HG03439 (cell line): ENCODE data around the gene ICE1.

Experiments
- ATAC-seq: cut with Tn5 transposase; IDR thresholded peaks from one replicate; pipeline ENCODE4 v1.9.1; 2021; ENCODE audit warnings: mild to moderate bottlenecking, moderate library complexity; ENCODE audit not compliant: unreplicated experiment

The ICE1 gene

GRCh38 chr5:5532306-5533076 lies 110.0 kb downstream of the ICE1 start:
- ATAC-seq, result no peak

DNA sequence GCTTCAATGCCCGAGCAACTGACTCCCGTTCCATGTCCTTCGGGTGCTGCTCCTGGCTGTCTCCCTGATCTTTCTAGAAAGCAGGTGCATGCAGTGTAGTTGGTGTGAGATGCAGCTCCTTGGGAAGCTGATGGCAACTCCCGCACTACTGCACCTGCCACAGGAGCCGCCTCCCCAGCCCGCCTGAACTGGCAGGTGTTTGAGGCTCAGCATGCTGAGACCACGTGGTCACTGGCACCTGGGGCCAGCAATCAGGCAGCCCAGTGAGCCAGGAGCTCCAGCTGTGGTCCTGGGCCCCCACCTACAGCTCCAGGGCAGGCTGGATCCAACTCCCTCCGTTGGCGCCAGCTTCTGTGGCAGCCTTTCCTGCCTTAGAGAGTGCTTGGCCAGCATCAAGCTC lies 111.5 kb downstream of the ICE1 start:
- no peak for ATAC-seq

DNA sequence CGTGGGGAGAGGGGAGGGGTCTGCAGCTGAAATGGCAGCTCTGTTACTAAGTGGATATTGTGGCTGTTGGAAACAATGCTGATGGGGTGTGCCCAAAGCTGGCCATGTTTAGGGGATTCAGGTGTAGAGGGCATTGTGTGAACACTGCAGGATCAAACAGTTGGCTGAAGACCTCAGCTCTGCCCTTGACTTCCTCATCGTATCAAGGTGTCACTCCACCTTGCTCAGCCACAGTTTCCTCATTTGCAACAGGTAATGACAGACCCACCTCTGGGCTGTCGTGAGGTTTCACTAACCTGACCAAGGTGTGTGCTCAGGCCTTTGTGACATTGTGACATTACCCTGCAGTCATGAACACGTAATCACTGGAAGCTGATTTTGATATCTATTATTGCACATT lies 111.9 kb downstream of the ICE1 start:
- ATAC-seq, result no peak

- ATAC-seq, result no peak
Measured at GRCh38 chr5:5536871-5537270, 114.4 kb downstream of the ICE1 start.

DNA sequence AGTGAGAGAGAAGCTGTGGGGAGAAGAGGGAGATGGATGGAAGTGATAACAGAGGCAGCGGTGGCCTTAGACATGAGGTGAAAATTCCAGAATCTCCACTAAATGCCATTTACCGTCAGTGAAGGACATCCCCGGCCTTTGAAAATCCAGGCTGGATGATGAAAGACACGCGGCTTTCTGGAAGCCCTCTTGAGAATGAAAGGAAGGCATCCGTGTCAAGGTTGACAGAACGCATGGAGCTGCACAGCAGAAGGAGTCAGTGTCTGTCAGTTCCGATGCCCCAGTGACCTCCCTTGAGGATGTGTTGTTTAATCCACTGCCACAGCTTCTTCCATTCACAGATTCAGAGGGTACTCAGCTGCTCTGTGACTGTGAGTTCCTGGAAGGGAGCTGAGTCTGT lies 114.9 kb downstream of the ICE1 start:
- no peak for ATAC-seq

DNA sequence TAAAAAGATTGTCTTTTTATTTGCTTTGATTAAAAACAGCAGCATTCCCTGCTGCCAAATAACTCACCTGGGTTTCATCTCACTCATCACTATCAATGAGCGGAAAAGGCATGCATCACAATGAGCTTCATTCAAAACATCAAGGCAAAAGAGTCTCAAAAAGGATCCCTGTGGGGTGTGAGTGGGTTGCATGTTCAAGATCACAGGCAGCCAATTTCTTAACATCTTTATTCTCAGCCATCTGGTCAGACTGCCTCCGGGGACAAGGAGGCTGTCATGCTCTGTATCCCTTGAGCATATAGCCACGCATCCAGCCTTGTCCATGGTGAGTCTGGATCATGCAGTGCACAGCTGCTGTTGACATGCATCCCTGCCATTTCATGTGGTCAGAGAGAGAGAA lies 117.1 kb downstream of the ICE1 start:
- no peak for ATAC-seq
